T-helper 17 cell (primary cell): ENCODE results near the gene RTKN. TPM values are rescaled to one million over a fixed set of nuclear protein-coding genes. Genes with fewer than 3 reads are reported as not detected.
A peak's percentile ranks its signal among the peaks of the same experiment; 100 is the strongest.
"Not testable (repeated sequence)": the region's sequence is repeated elsewhere in the genome, so short reads cannot be mapped to it uniquely, and the experiment has no call there.

Experiments used
- ATAC-seq: fragments of 150-1000 bp; cut with Tn5 transposase; 2 replicates; pipeline ENCODE4 v1.10.0; 2021; ENCODE audit warnings: mild to moderate bottlenecking, moderate library complexity
- DNase-seq, 3 donors: peaks; one replicate each; pipeline versions ENCODE4 v3.0.0 to v3.0.0-alpha.2; 2020 to 2021
- H3K9me3 ChIP-seq: one replicate; pipeline ENCODE4 v1.7.0; 2013; ENCODE audit warnings: low read length, mild to moderate bottlenecking; ENCODE audit not compliant: control insufficient read depth, poor library complexity, severe bottlenecking
- H3K27ac Mint-ChIP-seq: one replicate; pipeline ENCODE4 v1.8.0; 2022; ENCODE audit warnings: mild to moderate bottlenecking, moderate library complexity, mixed read lengths
- H3K27me3 Mint-ChIP-seq: one replicate; pipeline ENCODE4 v1.8.0; 2022; ENCODE audit warnings: mixed read lengths
- H3K36me3 Mint-ChIP-seq: one replicate; pipeline ENCODE4 v1.8.0; 2022; ENCODE audit warnings: low read depth, mixed read lengths
- H3K4me1 Mint-ChIP-seq: one replicate; pipeline ENCODE4 v1.8.0; 2022; ENCODE audit warnings: mild to moderate bottlenecking, mixed read lengths
- H3K4me3 Mint-ChIP-seq: one replicate; pipeline ENCODE4 v1.8.0; 2022; ENCODE audit warnings: mild to moderate bottlenecking, moderate library complexity, mixed read lengths
- total RNA-seq, 4 donors: library from RNA in 2 of 4; stranded (reverse) in 2 of 4; gene quantifications; one replicate each; pipeline ENCODE4 v1.2.3 and lab custom pipeline; 2022 to 2026

Gene RTKN
- total RNA-seq, 2 donors from 2014 or later: 0.37 to 0.57 TPM

- Mint-ChIP-seq H3K27me3 (no peaks in the 10 kb centered on the region), H3K4me3 (no peak overlapping the region), H3K27ac (no peak overlapping the region), H3K36me3 (peaks cover 3% of the 10 kb centered on the region), H3K4me1 (peaks cover 30% of the 10 kb centered on the region)
- ATAC-seq: no peak
- H3K9me3 ChIP-seq: no peaks in the 10 kb centered on the region
- no peak for DNase-seq
These were observed 17.4 kb downstream of the RTKN start for GRCh38 chr2:74424139-74424992.

GRCh38 chr2:74423231-74424095, 18.3 kb downstream of the RTKN start:
- no peak for ATAC-seq
- Mint-ChIP-seq H3K4me1 (peaks cover 30% of the 10 kb centered on the region), H3K4me3 (peak overlapping the region; percentile 99), H3K36me3 (peaks cover 3% of the 10 kb centered on the region), H3K27me3 (no peaks in the 10 kb centered on the region), H3K27ac (peak overlapping the region; percentile 100)
- H3K9me3 ChIP-seq: no peaks in the 10 kb centered on the region
- no peak for DNase-seq

GRCh38 chr2:74421221-74421870, 20.4 kb downstream of the RTKN start, which contains the start of the genes C2orf81 and WDR54:
Gene C2orf81 (minus strand): TSS chr2:74421619. CDS start chr2:74421560, 59 bp downstream.
Gene WDR54 (plus strand): TSS chr2:74421730. CDS start chr2:74422154, 424 bp downstream.
- peaks cover 34% of the 10 kb centered on the region for H3K4me1 Mint-ChIP-seq
- peak within 1 kb of the TSS; percentile 100 for H3K27ac Mint-ChIP-seq
- H3K4me3 Mint-ChIP-seq: peak within 1 kb of the TSS; percentile 99
- DNase-seq (peak; percentile 87 to 93 (median 88)), ATAC-seq (peak; percentile 95)
- no peaks in the 10 kb centered on the region for H3K27me3 Mint-ChIP-seq
- H3K9me3 ChIP-seq: no peaks in the 10 kb centered on the region
- H3K36me3 Mint-ChIP-seq: peaks cover 3% of the 10 kb centered on the region

DNA sequence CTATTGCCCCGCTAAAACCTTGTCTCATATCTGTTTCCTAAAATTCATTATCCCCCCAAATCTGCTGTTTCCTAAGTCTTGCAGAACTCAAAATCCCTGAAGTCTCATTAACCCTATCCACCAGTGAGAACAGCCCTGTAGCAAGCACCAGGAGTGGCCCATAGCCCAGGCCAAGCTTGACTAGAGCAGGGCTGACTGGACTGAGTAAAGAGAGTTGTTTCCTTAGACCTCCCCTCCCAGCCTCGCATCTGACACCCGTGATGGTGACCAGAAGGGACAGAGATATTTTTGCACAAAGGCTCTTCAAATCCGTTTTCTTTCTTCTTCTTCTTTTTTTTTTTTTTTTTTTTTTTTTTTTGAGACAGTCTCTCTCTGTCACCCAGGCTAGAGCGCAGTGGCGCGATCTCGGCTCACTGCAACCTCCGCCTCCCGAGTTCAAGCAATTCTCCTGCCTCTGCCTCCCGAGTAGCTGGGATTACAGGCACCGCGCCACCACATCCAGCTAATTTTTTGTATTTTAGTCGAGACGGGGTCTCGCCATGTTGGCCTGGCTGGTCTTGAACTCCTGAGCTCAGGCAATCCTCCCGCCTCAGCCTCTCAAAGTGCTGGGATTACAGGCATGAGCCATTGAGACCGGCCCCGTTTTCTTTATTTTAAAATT, 21.2 kb downstream of the RTKN start:
- not testable (repeated sequence) for DNase-seq
- H3K27ac Mint-ChIP-seq: peak overlapping the region; percentile 100

DNA sequence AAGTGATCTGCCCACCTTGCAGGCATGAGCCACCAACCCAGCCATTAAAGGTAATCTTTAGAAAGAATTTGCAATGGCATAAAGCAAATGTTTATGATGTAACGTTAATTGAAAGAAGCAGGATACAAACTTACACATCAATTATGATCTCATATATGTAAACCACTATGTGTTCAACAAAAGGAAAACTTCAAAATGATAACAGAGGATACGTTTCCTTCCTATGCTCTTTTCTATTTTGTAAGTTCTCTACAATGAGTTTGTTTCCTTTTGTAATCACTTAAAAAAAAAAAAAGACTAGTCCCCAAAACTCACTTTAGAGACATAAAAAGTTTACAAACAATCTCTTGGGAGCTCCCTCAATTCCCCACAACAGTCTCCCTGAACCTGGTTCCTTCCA, 21.7 kb downstream of the RTKN start:
- DNase-seq: no peak
- Mint-ChIP-seq H3K36me3 (peaks cover 3% of the 10 kb centered on the region), H3K27ac (peak overlapping the region; percentile 100), H3K27me3 (no peaks in the 10 kb centered on the region), H3K4me1 (peaks cover 34% of the 10 kb centered on the region), H3K4me3 (peak overlapping the region; percentile 78)
- H3K9me3 ChIP-seq: no peaks in the 10 kb centered on the region
- ATAC-seq: no peak

More for the DNA sequence above, 21.2 kb downstream of the RTKN start:
- H3K36me3 Mint-ChIP-seq, H3K27me3 Mint-ChIP-seq, ATAC-seq, H3K9me3 ChIP-seq: not testable (repeated sequence)
- peaks cover 34% of the 10 kb centered on the region for H3K4me1 Mint-ChIP-seq
- H3K4me3 Mint-ChIP-seq: peak overlapping the region; percentile 99

- Mint-ChIP-seq H3K4me1 (peaks cover 36% of the 10 kb centered on the region), H3K27ac (peak overlapping the region; percentile 100), H3K36me3 (peaks cover 3% of the 10 kb centered on the region), H3K4me3 (no peak overlapping the region), H3K27me3 (peaks cover 3% of the 10 kb centered on the region)
- no peaks in the 10 kb centered on the region for H3K9me3 ChIP-seq
- DNase-seq: no peak
- no peak for ATAC-seq
These were observed 22.4 kb downstream of the RTKN start for GRCh38 chr2:74419345-74419744.

DNA sequence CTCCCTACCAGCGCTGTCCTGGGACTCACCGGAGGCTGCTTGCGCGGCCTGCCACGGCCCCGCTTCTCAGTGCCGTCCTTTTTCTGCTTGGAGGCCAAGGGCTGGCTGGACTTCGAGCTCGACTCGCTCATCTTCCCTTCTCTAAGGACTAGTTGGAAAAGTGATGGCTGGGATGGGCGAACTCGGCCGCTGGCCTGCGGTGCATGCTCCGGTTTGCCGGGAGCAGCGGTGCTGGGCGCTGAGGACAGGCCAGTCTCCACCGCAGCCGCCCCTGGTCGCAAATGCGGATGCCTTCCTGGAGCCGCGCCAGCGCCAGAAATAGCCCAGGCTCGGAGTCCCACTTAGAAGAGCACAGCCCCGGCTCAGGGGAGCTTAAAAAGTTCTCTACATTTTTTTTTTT, 23.4 kb downstream of the RTKN start:
- ATAC-seq: no peak
- Mint-ChIP-seq H3K27ac (no peak overlapping the region), H3K4me1 (peaks cover 34% of the 10 kb centered on the region), H3K36me3 (peaks cover 4% of the 10 kb centered on the region), H3K4me3 (no peak overlapping the region), H3K27me3 (peaks cover 13% of the 10 kb centered on the region)
- no peaks in the 10 kb centered on the region for H3K9me3 ChIP-seq
- DNase-seq: no peak

DNA sequence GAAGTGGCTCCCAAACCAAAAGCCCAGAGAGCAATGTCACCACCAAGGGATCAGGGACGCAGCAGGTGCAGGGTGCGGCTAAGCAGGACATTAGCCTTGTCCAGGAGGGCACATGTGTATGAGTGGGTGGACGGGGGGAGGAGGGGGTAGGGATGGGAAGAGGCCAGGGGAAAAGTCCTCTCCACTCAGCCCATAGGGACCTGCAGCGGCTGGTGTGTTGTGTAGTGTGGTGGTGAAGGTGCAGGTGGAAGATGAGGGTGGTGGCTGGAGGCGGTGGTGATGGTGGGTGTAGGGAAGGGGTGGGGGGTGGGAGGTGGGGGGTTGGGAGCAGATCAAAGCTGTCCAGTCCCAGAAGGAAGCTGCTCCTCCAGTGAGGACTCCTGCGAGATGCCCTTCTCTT, 24.0 kb downstream of the RTKN start:
- H3K36me3 Mint-ChIP-seq: peaks cover 3% of the 10 kb centered on the region
- peaks cover 19% of the 10 kb centered on the region for H3K27me3 Mint-ChIP-seq
- no peak overlapping the region for H3K4me3 Mint-ChIP-seq
- no peak for ATAC-seq
- peak overlapping the region; percentile 53 for H3K27ac Mint-ChIP-seq
- H3K9me3 ChIP-seq: no peaks in the 10 kb centered on the region
- H3K4me1 Mint-ChIP-seq: peaks cover 32% of the 10 kb centered on the region
- DNase-seq: no peak

GRCh38 chr2:74417197-74417596, 24.5 kb downstream of the RTKN start:
- Mint-ChIP-seq H3K36me3 (peaks cover 3% of the 10 kb centered on the region), H3K27me3 (peaks cover 25% of the 10 kb centered on the region), H3K4me1 (peaks cover 26% of the 10 kb centered on the region), H3K4me3 (no peak overlapping the region), H3K27ac (peak overlapping the region; percentile 53)
- no peaks in the 10 kb centered on the region for H3K9me3 ChIP-seq
- DNase-seq (no peak), ATAC-seq (no peak)

DNA sequence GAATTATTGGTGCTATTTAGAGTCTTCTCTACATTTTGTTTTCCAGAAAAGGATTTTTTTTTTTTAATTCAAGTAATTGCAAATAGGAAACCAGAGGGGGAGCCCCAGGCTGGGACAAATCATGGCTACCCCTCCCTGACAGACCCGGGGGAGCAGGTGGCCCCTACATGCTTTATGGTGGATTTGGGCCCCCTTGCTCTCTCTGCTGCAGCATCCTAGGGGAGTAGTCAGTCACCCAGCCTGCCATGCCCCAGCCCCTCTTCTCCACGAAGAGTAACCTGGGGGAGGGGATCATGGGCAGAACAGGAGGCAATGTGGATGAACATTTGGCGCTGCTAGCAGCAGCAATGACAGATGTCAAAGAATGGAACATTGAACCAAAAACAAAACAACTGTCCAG, 25.0 kb downstream of the RTKN start:
- peaks cover 3% of the 10 kb centered on the region for H3K36me3 Mint-ChIP-seq
- ATAC-seq (no peak), DNase-seq (no peak)
- H3K9me3 ChIP-seq: no peaks in the 10 kb centered on the region
- H3K4me3 Mint-ChIP-seq: no peak overlapping the region
- peaks cover 22% of the 10 kb centered on the region for H3K4me1 Mint-ChIP-seq
- H3K27ac Mint-ChIP-seq: peak overlapping the region; percentile 53
- peaks cover 25% of the 10 kb centered on the region for H3K27me3 Mint-ChIP-seq

DNA sequence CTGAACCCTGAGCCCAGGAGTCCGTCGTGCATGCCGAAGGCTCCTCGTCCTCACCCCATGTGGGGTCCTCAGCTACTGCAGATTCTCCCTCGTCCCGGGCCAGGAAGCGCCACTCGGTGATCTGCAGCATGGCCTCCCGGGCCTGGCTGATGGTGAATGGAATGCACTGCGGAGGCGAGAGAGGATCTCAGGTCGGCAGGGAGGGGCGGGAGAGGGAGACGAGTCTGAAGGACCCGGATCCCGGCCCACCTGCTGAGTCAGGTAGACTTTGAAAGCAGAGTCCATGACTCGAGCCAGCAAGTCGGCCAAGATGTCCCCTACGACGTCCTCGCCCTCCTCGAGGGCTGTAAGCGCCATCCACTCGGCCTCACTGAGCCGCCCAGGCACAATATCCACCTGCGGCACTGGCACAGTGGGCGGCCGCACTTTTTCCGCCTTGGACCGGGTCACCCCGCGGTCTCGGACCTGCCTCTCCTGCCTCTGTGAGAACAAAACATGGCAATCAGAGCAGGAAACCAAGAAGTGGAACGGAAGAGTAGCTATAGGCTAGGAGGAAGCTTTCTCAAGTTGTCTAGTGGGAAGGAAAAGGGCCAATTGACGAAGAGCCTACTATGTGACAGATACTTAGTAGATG, 25.9 kb downstream of the RTKN start:
- no peak for DNase-seq
- Mint-ChIP-seq H3K27me3 (peaks cover 32% of the 10 kb centered on the region), H3K27ac (no peak overlapping the region), H3K36me3 (peaks cover 3% of the 10 kb centered on the region), H3K4me1 (peaks cover 17% of the 10 kb centered on the region), H3K4me3 (peak overlapping the region; percentile 77)
- no peaks in the 10 kb centered on the region for H3K9me3 ChIP-seq
- ATAC-seq: no peak
